GM18499 (cell line): Measurements from ENCODE around the gene PDE4D.

Experiments used
- ATAC-seq: cut with Tn5 transposase; IDR thresholded peaks from one replicate; pipeline ENCODE4 v1.9.1; 2021; ENCODE audit warnings: moderate number of reproducible peaks; ENCODE audit not compliant: insufficient read depth, unreplicated experiment

Gene PDE4D

GRCh38 chr5:59287361-59287760 lies 606.2 kb downstream of the PDE4D start:
- no peak for ATAC-seq

- ATAC-seq = no peak
Observed at GRCh38 chr5:59286510-59286909, 607.0 kb downstream of the PDE4D start.

GRCh38 chr5:59285300-59286016 lies 608.1 kb downstream of the PDE4D start:
- no peak for ATAC-seq

GRCh38 chr5:59282726-59283125 lies 610.8 kb downstream of the PDE4D start:
- no peak for ATAC-seq

GRCh38 chr5:59279979-59280378 lies 613.5 kb downstream of the PDE4D start:
- no peak for ATAC-seq

- ATAC-seq = no peak
Observed at GRCh38 chr5:59276917-59277372, 616.6 kb downstream of the PDE4D start.

GRCh38 chr5:59276325-59276675 lies 617.2 kb downstream of the PDE4D start:
- no peak for ATAC-seq

GRCh38 chr5:59275510-59276324 lies 617.8 kb downstream of the PDE4D start:
- no peak for ATAC-seq

GRCh38 chr5:59275170-59275509 lies 618.4 kb downstream of the PDE4D start:
- ATAC-seq = no peak

GRCh38 chr5:59274106-59274636 lies 619.4 kb downstream of the PDE4D start:
- no peak for ATAC-seq

- no peak for ATAC-seq
Observed at GRCh38 chr5:59272809-59273427, 620.6 kb downstream of the PDE4D start.

- no peak for ATAC-seq
Observed at GRCh38 chr5:59268756-59269415, 624.6 kb downstream of the PDE4D start.

- ATAC-seq = no peak
Observed at GRCh38 chr5:59267033-59267432, 626.5 kb downstream of the PDE4D start.

GRCh38 chr5:59266410-59266809 lies 627.1 kb downstream of the PDE4D start:
- ATAC-seq = no peak

- no peak for ATAC-seq
Observed at GRCh38 chr5:59264639-59265245, 628.8 kb downstream of the PDE4D start.

GRCh38 chr5:59264013-59264412 lies 629.5 kb downstream of the PDE4D start:
- ATAC-seq = no peak

GRCh38 chr5:59261969-59262368 lies 631.6 kb downstream of the PDE4D start:
- no peak for ATAC-seq

GRCh38 chr5:59260973-59261372 lies 632.6 kb downstream of the PDE4D start:
- no peak for ATAC-seq

GRCh38 chr5:59260200-59260599 lies 633.3 kb downstream of the PDE4D start:
- no peak for ATAC-seq

- ATAC-seq = no peak
Observed at GRCh38 chr5:59259237-59259636, 634.3 kb downstream of the PDE4D start.
